BE2C (cell line): ENCODE data around the gene PACSIN2.

Source experiments
- DNase-seq: peaks from one replicate; pipeline ENCODE4 v3.0.0-alpha.2; 2020
- H3K27me3 ChIP-seq: fragments of 250-450 bp; sonication (Bioruptor Pico); 2 replicates; pipeline ENCODE4 v1.5.1; 2020; ENCODE audit warnings: mild to moderate bottlenecking
- H3K36me3 ChIP-seq: fragments of 250-450 bp; sonication (Bioruptor Pico); 2 replicates; pipeline ENCODE4 v1.5.1; 2020; ENCODE audit warnings: mild to moderate bottlenecking
- H3K4me1 ChIP-seq: fragments of 250-450 bp; sonication (Bioruptor Pico); 2 replicates; pipeline ENCODE4 v1.5.1; 2020
- H3K4me3 ChIP-seq: 2 replicates; pipeline ENCODE4 v1.5.1; 2011; ENCODE audit warnings: low read depth, low read length
- H3K9me3 ChIP-seq: fragments of 250-450 bp; sonication (Bioruptor Pico); 2 replicates; pipeline ENCODE4 v1.5.1; 2020
- TF ChIP-seq, protein P1 (sequence below): IDR thresholded peaks from 2 replicates; pipeline ENCODE4 v1.5.1; 2012; ENCODE audit warnings: mild to moderate bottlenecking, low read depth, low read length

The PACSIN2 gene

DNA sequence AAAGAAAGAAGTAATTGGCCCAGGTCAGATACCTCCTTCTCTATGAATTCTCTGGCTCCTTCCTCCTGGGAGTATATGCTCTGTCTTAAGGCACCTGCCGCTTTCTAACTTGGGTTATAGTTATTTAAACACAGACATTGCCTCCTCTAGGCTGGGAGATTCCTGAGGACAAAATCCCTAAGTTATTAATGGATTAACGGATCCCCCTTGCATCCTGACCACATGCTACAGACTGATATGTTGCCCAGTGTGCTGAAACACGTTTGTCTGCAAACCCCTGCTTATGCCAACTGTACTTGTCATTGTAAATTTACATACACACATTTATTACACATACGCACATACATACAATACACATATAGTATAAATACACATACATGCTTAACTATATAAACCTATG lies 35.3 kb downstream of the PACSIN2 start:
- Histone ChIP-seq H3K36me3 (no peaks in the 10 kb centered on the region), H3K27me3 (no peaks in the 10 kb centered on the region), H3K4me3 (no peak overlapping the region), H3K4me1 (no peaks in the 10 kb centered on the region), H3K9me3 (no peaks in the 10 kb centered on the region)
- TF ChIP-seq, protein P1, sequence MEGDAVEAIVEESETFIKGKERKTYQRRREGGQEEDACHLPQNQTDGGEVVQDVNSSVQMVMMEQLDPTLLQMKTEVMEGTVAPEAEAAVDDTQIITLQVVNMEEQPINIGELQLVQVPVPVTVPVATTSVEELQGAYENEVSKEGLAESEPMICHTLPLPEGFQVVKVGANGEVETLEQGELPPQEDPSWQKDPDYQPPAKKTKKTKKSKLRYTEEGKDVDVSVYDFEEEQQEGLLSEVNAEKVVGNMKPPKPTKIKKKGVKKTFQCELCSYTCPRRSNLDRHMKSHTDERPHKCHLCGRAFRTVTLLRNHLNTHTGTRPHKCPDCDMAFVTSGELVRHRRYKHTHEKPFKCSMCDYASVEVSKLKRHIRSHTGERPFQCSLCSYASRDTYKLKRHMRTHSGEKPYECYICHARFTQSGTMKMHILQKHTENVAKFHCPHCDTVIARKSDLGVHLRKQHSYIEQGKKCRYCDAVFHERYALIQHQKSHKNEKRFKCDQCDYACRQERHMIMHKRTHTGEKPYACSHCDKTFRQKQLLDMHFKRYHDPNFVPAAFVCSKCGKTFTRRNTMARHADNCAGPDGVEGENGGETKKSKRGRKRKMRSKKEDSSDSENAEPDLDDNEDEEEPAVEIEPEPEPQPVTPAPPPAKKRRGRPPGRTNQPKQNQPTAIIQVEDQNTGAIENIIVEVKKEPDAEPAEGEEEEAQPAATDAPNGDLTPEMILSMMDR = no peak
- DNase-seq = no peak

DNA sequence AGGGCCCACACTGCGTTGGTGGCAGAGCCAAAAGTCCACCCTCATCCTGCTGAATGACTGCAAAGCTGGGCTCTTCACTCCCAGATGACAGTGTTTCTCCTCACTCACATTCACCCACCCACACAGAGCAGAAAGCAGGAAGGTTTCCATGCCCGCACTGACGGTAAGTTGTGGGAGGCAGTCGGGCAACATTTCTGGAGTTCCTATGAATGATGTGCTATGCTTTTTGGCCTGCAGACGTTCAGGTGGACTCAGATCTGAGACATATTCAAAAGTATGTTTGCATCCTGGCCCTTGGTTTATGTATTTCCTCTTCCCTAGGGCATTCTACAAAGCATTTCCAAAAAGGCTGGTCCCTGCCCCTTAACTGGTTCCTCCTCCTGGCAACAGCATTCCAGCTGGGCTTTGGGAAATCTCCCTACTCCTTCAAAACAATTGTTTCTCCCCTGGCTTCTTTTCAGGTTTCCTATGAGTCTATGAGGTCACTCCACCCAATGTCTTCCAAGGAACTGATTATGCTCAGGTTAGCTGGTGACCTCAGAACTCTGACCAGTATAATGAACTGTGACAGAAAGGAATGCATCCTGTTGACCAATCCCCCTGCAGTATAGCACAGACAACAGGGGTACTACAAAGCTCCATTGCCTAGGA lies 36.4 kb downstream of the PACSIN2 start:
- no peaks in the 10 kb centered on the region for H3K9me3 ChIP-seq
- H3K4me3 ChIP-seq = no peak overlapping the region
- DNase-seq = no peak
- H3K36me3 ChIP-seq = no peaks in the 10 kb centered on the region
- H3K4me1 ChIP-seq = no peaks in the 10 kb centered on the region
- no peaks in the 10 kb centered on the region for H3K27me3 ChIP-seq
- TF ChIP-seq, protein P1 = no peak

DNA sequence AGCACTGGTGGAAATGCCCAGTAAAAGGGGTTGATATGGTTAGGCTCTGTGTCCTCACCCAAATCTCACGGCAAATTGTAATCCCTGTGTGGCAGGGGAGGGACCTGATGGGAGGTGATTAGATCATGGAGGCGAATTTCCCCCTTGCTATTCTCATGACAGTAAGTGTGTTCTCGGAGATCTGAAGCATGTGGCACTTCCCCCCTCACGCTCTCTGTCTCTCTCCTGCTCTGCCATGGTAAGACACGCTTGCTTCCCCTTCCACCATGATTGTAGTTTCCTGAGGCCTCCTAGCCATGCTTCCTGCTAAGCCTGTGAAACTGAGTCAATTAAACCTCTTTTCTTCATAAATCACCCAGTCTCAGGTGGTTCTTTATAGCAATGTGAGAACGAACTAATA lies 37.4 kb downstream of the PACSIN2 start:
- Histone ChIP-seq H3K9me3 (no peaks in the 10 kb centered on the region), H3K4me1 (no peaks in the 10 kb centered on the region), H3K4me3 (no peak overlapping the region), H3K36me3 (no peaks in the 10 kb centered on the region), H3K27me3 (no peaks in the 10 kb centered on the region)
- TF ChIP-seq, protein P1 = no peak
- DNase-seq = no peak

DNA sequence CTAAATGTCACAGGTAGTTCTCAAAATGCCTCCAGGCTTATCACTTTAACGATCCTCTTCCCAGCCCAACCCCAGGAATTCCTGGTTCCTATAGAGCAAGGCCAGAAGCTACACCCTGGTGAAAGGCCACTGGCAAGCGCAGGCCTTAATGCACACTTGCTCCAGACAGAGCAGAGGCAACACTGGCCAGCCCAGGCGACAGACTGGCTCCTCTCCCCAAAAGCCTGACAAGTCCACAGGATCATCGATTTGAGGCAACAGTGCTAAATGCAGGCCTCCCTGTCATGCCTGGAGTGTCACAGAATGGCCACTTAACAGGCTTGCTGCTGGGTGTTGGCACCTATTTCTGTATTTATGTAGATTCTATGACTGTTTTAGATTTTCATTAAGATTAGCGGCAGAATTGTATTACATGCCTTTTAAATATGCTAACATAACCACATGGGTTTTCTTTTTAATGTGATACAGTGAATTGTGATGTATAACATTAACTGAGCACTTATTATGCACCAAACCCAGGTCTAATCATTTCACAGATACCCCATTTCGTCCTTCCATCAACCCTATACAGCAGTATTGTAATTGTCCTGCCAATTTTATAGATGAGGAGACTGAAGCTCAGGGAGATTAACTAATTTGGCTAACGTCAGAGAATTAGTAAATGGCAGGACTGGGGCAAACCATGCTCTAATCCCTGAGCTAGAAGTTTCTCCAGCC lies 38.6 kb downstream of the PACSIN2 start:
- TF ChIP-seq, protein P1 = no peak
- H3K4me1 ChIP-seq = no peaks in the 10 kb centered on the region
- DNase-seq = no peak

DNA sequence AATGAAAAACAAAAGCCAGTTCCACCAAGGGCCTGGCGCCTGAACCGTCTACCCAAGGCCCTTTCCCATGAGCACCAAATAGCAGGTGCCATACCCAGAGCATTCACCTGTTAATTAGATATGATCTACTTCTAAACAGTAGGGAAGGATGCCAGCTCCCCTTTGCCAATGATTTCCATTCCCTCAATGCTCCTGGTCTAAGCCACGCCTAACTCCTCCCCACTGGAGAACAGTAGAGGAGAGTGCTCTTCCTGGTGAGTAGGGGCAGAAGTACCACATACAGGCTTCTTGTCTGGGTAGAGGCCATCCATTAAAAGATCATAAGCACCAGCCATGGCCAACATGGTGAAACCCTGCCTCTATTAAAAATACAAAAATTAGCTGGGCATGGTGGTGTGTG lies 40.7 kb downstream of the PACSIN2 start:
- H3K4me3 ChIP-seq = no peak overlapping the region
- no peaks in the 10 kb centered on the region for H3K9me3 ChIP-seq
- H3K27me3 ChIP-seq = no peaks in the 10 kb centered on the region
- no peaks in the 10 kb centered on the region for H3K4me1 ChIP-seq
- no peak for DNase-seq
- H3K36me3 ChIP-seq = no peaks in the 10 kb centered on the region
- TF ChIP-seq, protein P1 = no peak

More for the DNA sequence above, 38.6 kb downstream of the PACSIN2 start:
- Histone ChIP-seq H3K4me3 (no peak overlapping the region), H3K27me3 (no peaks in the 10 kb centered on the region), H3K9me3 (no peaks in the 10 kb centered on the region), H3K36me3 (no peaks in the 10 kb centered on the region)

DNA sequence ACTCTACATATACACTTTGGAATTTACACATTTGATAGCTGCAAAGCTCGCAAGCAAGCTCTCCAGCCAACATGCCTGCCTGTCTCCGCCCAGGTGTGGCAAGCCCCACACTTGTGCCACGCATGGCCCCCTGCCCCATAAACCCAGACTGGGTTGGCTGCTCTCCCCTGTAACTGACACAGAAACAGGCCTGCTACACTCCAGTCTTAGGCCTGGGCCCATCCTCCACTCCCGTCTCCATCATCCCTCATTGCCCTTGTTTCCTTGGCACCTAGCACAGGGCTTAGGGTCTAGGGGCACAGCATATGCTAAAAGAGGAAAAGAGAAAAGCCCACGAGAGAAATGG lies 41.4 kb downstream of the PACSIN2 start:
- Histone ChIP-seq H3K27me3 (no peaks in the 10 kb centered on the region), H3K4me1 (no peaks in the 10 kb centered on the region), H3K36me3 (no peaks in the 10 kb centered on the region), H3K9me3 (no peaks in the 10 kb centered on the region), H3K4me3 (no peak overlapping the region)
- TF ChIP-seq, protein P1 = no peak
- DNase-seq = no peak
